OCI-LY1 (cell line): Measurements from ENCODE around the gene FAM240A.
"Not testable (repeated sequence)": the region's sequence is repeated elsewhere in the genome, so short reads cannot be mapped to it uniquely, and the experiment has no call there.

ENCODE experiments used
- H2AFZ ChIP-seq: fragments of 200-600 bp; sonication (generic), shearing (Covaris generic); 2 replicates; pipeline ENCODE4 v1.6.0; 2014; ENCODE audit warnings: antibody characterized with exemption, mild to moderate bottlenecking, low read length
- H3F3A ChIP-seq: fragments of 200-600 bp; sonication (generic), shearing (Covaris generic); 2 replicates; pipeline ENCODE4 v1.6.0; 2014; ENCODE audit warnings: mild to moderate bottlenecking, antibody characterized with exemption, low read length, moderate library complexity; ENCODE audit not compliant: insufficient read depth
- H3K27ac ChIP-seq: fragments of 200-600 bp; sonication (generic); 2 replicates; pipeline ENCODE4 v1.5.1; 2014; ENCODE audit warnings: low read length, mixed run types, mild to moderate bottlenecking, low read depth; ENCODE audit not compliant: poor library complexity, severe bottlenecking
- H3K27me3 ChIP-seq: fragments of 200-600 bp; sonication (generic); 2 replicates; pipeline ENCODE4 v1.6.0; 2014; ENCODE audit warnings: antibody characterized with exemption, mild to moderate bottlenecking, low read length, moderate library complexity; ENCODE audit not compliant: insufficient read depth
- H3K36me3 ChIP-seq: fragments of 200-600 bp; sonication (generic); 2 replicates; pipeline ENCODE4 v1.6.1; 2014; ENCODE audit warnings: mild to moderate bottlenecking, antibody characterized with exemption, low read length, moderate library complexity, mixed read lengths; ENCODE audit not compliant: insufficient read depth
- H3K4me1 ChIP-seq: fragments of 200-600 bp; sonication (generic); 2 replicates; pipeline ENCODE4 v1.5.1; 2014; ENCODE audit warnings: mild to moderate bottlenecking, low read length, moderate library complexity; ENCODE audit not compliant: insufficient read depth, severe bottlenecking
- H3K4me2 ChIP-seq: fragments of 200-600 bp; sonication (generic), shearing (Covaris generic); 2 replicates; pipeline ENCODE4 v1.6.1; 2014; ENCODE audit warnings: low read length
- H3K4me3 ChIP-seq: fragments of 200-600 bp; sonication (generic); 2 replicates; pipeline ENCODE4 v1.5.1; 2014; ENCODE audit warnings: low read length, low read depth, mild to moderate bottlenecking, mixed read lengths; ENCODE audit not compliant: poor library complexity, severe bottlenecking
- H3K79me2 ChIP-seq: fragments of 200-600 bp; shearing (Covaris generic); 2 replicates; pipeline ENCODE4 v1.6.1; 2016; ENCODE audit warnings: mixed run types, low read length, mixed read lengths; ENCODE audit not compliant: insufficient read depth
- H3K9ac ChIP-seq: fragments of 200-600 bp; sonication (generic), shearing (Covaris generic); 2 replicates; pipeline ENCODE4 v1.6.1; 2014; ENCODE audit warnings: mild to moderate bottlenecking, low read length, mixed read lengths
- H3K9me2 ChIP-seq: fragments of 200-600 bp; sonication (generic), shearing (Covaris generic); 2 replicates; pipeline ENCODE4 v1.6.1; 2014; ENCODE audit warnings: low read depth, mild to moderate bottlenecking, low read length, mixed read lengths
- H3K9me3 ChIP-seq: fragments of 200-600 bp; shearing (Covaris generic); 2 replicates; pipeline ENCODE4 v1.6.1; 2014; ENCODE audit warnings: low read length, mixed read lengths
- H4K20me1 ChIP-seq: fragments of 200-600 bp; sonication (generic), shearing (Covaris generic); 2 replicates; pipeline ENCODE4 v1.6.0; 2016; ENCODE audit warnings: mild to moderate bottlenecking, low read length; ENCODE audit not compliant: insufficient read depth
- EZH2 ChIP-seq: fragments of 200-600 bp; sonication (generic), shearing (Covaris generic); IDR thresholded peaks from 2 replicates; pipeline ENCODE4 v1.8.0; 2017; ENCODE audit warnings: borderline replicate concordance, mixed run types, mild to moderate bottlenecking, antibody characterized with exemption, low read length, moderate library complexity, mixed read lengths
- TF ChIP-seq, protein P1 (sequence below): fragments of 200-600 bp; sonication (generic), shearing (Covaris generic); IDR thresholded peaks from 2 replicates; pipeline ENCODE4 v1.5.1; 2017; ENCODE audit warnings: mild to moderate bottlenecking, antibody characterized with exemption, low read length, moderate library complexity, mixed read lengths

Gene FAM240A

GRCh38 chr3:46575577-46576222 is 36.6 kb upstream of the FAM240A start:
- no peak overlapping the region for H3K27ac ChIP-seq
- no peaks in the 10 kb centered on the region; the same call in 1 of the 2 replicates for H3K27me3 ChIP-seq
- H3K36me3 ChIP-seq = no peaks in the 10 kb centered on the region
- no peaks in the 10 kb centered on the region for H3K79me2 ChIP-seq
- H3K9me3 ChIP-seq = no peaks in the 10 kb centered on the region
- no peak for TF ChIP-seq EZH2
- TF ChIP-seq, protein P1, sequence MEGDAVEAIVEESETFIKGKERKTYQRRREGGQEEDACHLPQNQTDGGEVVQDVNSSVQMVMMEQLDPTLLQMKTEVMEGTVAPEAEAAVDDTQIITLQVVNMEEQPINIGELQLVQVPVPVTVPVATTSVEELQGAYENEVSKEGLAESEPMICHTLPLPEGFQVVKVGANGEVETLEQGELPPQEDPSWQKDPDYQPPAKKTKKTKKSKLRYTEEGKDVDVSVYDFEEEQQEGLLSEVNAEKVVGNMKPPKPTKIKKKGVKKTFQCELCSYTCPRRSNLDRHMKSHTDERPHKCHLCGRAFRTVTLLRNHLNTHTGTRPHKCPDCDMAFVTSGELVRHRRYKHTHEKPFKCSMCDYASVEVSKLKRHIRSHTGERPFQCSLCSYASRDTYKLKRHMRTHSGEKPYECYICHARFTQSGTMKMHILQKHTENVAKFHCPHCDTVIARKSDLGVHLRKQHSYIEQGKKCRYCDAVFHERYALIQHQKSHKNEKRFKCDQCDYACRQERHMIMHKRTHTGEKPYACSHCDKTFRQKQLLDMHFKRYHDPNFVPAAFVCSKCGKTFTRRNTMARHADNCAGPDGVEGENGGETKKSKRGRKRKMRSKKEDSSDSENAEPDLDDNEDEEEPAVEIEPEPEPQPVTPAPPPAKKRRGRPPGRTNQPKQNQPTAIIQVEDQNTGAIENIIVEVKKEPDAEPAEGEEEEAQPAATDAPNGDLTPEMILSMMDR = no peak
- no peak overlapping the region for H3K4me2 ChIP-seq
- H3F3A ChIP-seq = no peaks in the 10 kb centered on the region
- H2AFZ ChIP-seq = no peak overlapping the region
- H3K9ac ChIP-seq = no peak overlapping the region
- H3K4me1 ChIP-seq = no peaks in the 10 kb centered on the region
- no peak overlapping the region for H3K4me3 ChIP-seq
- no peaks in the 10 kb centered on the region for H3K9me2 ChIP-seq
- no peaks in the 10 kb centered on the region for H4K20me1 ChIP-seq

DNA sequence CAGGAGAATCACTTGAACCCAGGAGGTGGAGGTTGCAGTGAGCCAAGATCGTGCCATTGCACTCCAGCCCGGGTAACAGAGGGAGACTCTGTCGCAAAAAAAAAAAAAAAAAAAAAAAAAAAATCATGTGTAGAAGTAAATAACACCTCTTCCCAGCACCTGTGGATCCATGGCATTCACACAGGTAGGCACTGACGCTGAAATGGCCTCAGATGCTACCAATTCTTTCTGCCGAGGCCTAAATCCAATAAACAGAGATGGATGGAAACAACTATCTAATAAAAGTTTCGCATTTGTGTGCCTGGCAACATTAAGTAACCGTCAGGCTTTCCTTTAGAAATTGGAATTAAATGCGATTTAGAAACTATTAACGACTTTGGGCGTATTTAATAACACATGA is 35.9 kb upstream of the FAM240A start:
- Histone ChIP-seq H3K4me3 (no peak overlapping the region), H3F3A (no peaks in the 10 kb centered on the region), H3K27ac (no peak overlapping the region), H2AFZ (no peak overlapping the region), H3K27me3 (no peaks in the 10 kb centered on the region; the same call in 1 of the 2 replicates), H3K9me2 (no peaks in the 10 kb centered on the region), H3K4me2 (no peak overlapping the region), H3K4me1 (no peaks in the 10 kb centered on the region), H3K9ac (no peak overlapping the region), H3K9me3 (no peaks in the 10 kb centered on the region), H3K79me2 (no peaks in the 10 kb centered on the region), H3K36me3 (no peaks in the 10 kb centered on the region), H4K20me1 (no peaks in the 10 kb centered on the region)
- TF ChIP-seq, protein P1 = no peak
- TF ChIP-seq EZH2 = no peak

GRCh38 chr3:46576879-46577278 is 35.4 kb upstream of the FAM240A start:
- no peaks in the 10 kb centered on the region for H3K36me3 ChIP-seq
- H3K27me3 ChIP-seq = no peaks in the 10 kb centered on the region; the same call in 1 of the 2 replicates
- no peaks in the 10 kb centered on the region for H4K20me1 ChIP-seq
- no peaks in the 10 kb centered on the region for H3K79me2 ChIP-seq
- no peak overlapping the region for H3K4me2 ChIP-seq
- no peak overlapping the region for H3K4me3 ChIP-seq
- no peak overlapping the region for H2AFZ ChIP-seq
- TF ChIP-seq EZH2 = no peak
- TF ChIP-seq, protein P1 = no peak
- no peak overlapping the region for H3K9ac ChIP-seq
- H3K9me2 ChIP-seq = no peaks in the 10 kb centered on the region
- no peaks in the 10 kb centered on the region for H3K4me1 ChIP-seq
- no peak overlapping the region for H3K27ac ChIP-seq
- no peaks in the 10 kb centered on the region for H3F3A ChIP-seq
- no peaks in the 10 kb centered on the region for H3K9me3 ChIP-seq

DNA sequence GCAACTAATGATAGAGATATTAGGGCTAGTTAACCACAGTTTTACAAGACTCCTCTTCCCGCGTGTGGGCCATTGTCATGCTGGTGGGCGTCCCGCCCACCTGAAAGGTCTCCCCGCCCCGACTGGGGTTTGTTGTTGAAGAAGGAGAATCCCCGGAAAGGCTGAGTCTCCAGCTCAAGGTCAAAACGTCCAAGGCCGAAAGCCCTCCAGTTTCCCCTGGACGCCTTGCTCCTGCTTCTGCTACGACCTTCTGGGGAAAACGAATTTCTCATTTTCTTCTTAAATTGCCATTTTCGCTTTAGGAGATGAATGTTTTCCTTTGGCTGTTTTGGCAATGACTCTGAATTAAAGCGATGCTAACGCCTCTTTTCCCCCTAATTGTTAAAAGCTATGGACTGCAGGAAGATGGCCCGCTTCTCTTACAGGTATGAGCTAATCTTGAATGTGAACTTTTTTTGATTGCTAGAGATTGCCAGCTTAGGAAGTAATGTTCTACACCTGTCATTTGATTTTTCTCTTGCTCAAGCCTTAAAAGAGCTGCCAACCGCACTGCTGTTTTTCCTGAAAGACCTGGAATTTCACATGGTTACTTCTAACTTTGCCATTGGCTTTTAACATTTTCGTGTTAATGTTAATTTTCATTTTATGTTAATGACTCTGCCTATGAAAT is 34.6 kb upstream of the FAM240A start:
- H4K20me1 ChIP-seq, H3K36me3 ChIP-seq, H3K4me2 ChIP-seq, H3F3A ChIP-seq, H3K27me3 ChIP-seq, H3K27ac ChIP-seq, H3K9me2 ChIP-seq, H3K79me2 ChIP-seq, H3K4me1 ChIP-seq, H3K9me3 ChIP-seq, H2AFZ ChIP-seq, H3K9ac ChIP-seq, H3K4me3 ChIP-seq: not testable (repeated sequence)
